HepG2 (cell line): ENCODE measurements around the gene EPHA2. TPM values are rescaled to one million over a fixed set of nuclear protein-coding genes. Genes with fewer than 3 reads are reported as not detected.

Source experiments
- DDIT3 ChIP-seq: sonication (generic); formaldehyde crosslinking; IDR thresholded peaks from 2 replicates; pipeline ENCODE4 v1.4.0; 2020; ENCODE audit warnings: mild to moderate bottlenecking, missing genetic modification reagents
- DNMT1 ChIP-seq: sonication (generic); formaldehyde crosslinking; IDR thresholded peaks from 2 replicates; pipeline ENCODE4 v1.5.1; 2020; ENCODE audit warnings: mild to moderate bottlenecking, missing genetic modification reagents
- HDAC6 ChIP-seq: fragments of 200-600 bp; sonication (generic); IDR thresholded peaks from 2 replicates; pipeline ENCODE4 v1.7.0; 2017; ENCODE audit warnings: mild to moderate bottlenecking, antibody characterized with exemption, low read length, low read depth
- IKZF5 ChIP-seq: IDR thresholded peaks from 2 replicates; pipeline ENCODE4 v1.6.1; 2018; ENCODE audit warnings: missing genetic modification reagents, mild to moderate bottlenecking, missing compliant biosample characterization
- KAT8 ChIP-seq: IDR thresholded peaks from 2 replicates; pipeline ENCODE4 v1.6.1; 2016; ENCODE audit warnings: missing genetic modification reagents, missing compliant biosample characterization
- KDM2A ChIP-seq: sonication (generic); formaldehyde crosslinking; IDR thresholded peaks from 2 replicates; pipeline ENCODE4 v1.4.0; 2020; ENCODE audit warnings: low read depth, missing genetic modification reagents, borderline replicate concordance
- KLF16 ChIP-seq, 2 experiments: sonication (generic) in 1 of 2; formaldehyde crosslinking in 1 of 2; IDR thresholded peaks; 2 replicates each; pipeline versions ENCODE4 v1.6.1 to v1.8.0; 2016 to 2023; ENCODE audit warnings: missing genetic modification reagents in 2 of 2, missing compliant biosample characterization in 1 of 2
- MEIS2 ChIP-seq: sonication (generic); formaldehyde crosslinking; IDR thresholded peaks from 2 replicates; pipeline ENCODE4 v1.9.0; 2021; ENCODE audit warnings: mild to moderate bottlenecking, missing genetic modification reagents
- MTA1 ChIP-seq: sonication (generic); formaldehyde crosslinking; IDR thresholded peaks from 2 replicates; pipeline ENCODE4 v1.4.0; 2020; ENCODE audit warnings: missing genetic modification reagents, mild to moderate bottlenecking, borderline replicate concordance
- MXD1 ChIP-seq: sonication (generic); formaldehyde crosslinking; IDR thresholded peaks from 2 replicates; pipeline ENCODE4 v1.4.0; 2020; ENCODE audit warnings: mild to moderate bottlenecking, missing genetic modification reagents
- RNF219 ChIP-seq: sonication (generic); formaldehyde crosslinking; IDR thresholded peaks from 2 replicates; pipeline ENCODE4 v1.5.0; 2020; ENCODE audit warnings: mild to moderate bottlenecking, missing genetic modification reagents
- SP4 ChIP-seq: sonication (generic); formaldehyde crosslinking; IDR thresholded peaks from 2 replicates; pipeline ENCODE4 v1.8.1; 2023; ENCODE audit warnings: mild to moderate bottlenecking, missing genetic modification reagents
- ZMAT5 ChIP-seq: sonication (generic); formaldehyde crosslinking; IDR thresholded peaks from 2 replicates; pipeline ENCODE4 v1.5.0; 2020; ENCODE audit warnings: mild to moderate bottlenecking, low read depth, missing genetic modification reagents, borderline replicate concordance
- ZNF496 ChIP-seq: sonication (generic); formaldehyde crosslinking; IDR thresholded peaks from 2 replicates; pipeline ENCODE4 v1.8.1; 2023; ENCODE audit warnings: mild to moderate bottlenecking, moderate library complexity, missing genetic modification reagents; ENCODE audit not compliant: insufficient replicate concordance
- ZNF713 ChIP-seq: sonication (generic); formaldehyde crosslinking; IDR thresholded peaks from 2 replicates; pipeline ENCODE4 v1.4.0; 2020; ENCODE audit warnings: mild to moderate bottlenecking, missing genetic modification reagents
- ZNF772 ChIP-seq: sonication (generic); formaldehyde crosslinking; IDR thresholded peaks from 2 replicates; pipeline ENCODE4 v1.5.0; 2020; ENCODE audit warnings: mild to moderate bottlenecking, missing genetic modification reagents
- ZNF891 ChIP-seq: sonication (generic); formaldehyde crosslinking; IDR thresholded peaks from 2 replicates; pipeline ENCODE4 v1.5.0; 2020; ENCODE audit warnings: mild to moderate bottlenecking, missing genetic modification reagents
- ZSCAN21 ChIP-seq: sonication (generic); formaldehyde crosslinking; IDR thresholded peaks from 2 replicates; pipeline ENCODE4 v1.8.0; 2022; ENCODE audit warnings: mild to moderate bottlenecking, missing genetic modification reagents, moderate library complexity, borderline replicate concordance
- ZSCAN31 ChIP-seq: sonication (generic); formaldehyde crosslinking; IDR thresholded peaks from 2 replicates; pipeline ENCODE4 v1.5.0; 2020; ENCODE audit warnings: low read depth, mild to moderate bottlenecking, missing genetic modification reagents
- polyA plus RNA-seq, 8 experiments: library from polyadenylated mRNA; depleted of rRNA in 3 of 8; stranded (reverse) in 7 of 8; unstranded in 1 of 8; fragments of >200 nt; fragmentation: Illumina TruSeq in 4 of 8; extraction: Trizol in 4 of 8; gene quantifications; 2 replicates each; pipeline versions ENCODE4 v1.2.1 to v1.2.3, GENCODE V29; 2011 to 2016; ENCODE audit warnings: low read depth in 4 of 8, missing spikeins in 1 of 8, mixed read lengths in 1 of 8; ENCODE audit not compliant: insufficient read depth in 1 of 8
- total RNA-seq, 5 experiments: library from RNA; depleted of rRNA; stranded (reverse); fragments of >200 nt; fragmentation: Illumina TruSeq; extraction: Trizol; gene quantifications; 2 replicates each; pipeline ENCODE4 v1.2.3, GENCODE V29; 2016; ENCODE audit warnings: low read depth in 1 of 5

The EPHA2 gene
- total and polyA plus RNA-seq, 2 of the 13 experiments (the other 11 are each of a cell fraction or from before 2014, with no cell fraction given), result 33.6 to 53.6 TPM

- TF ChIP-seq RNF219 (CRISPR knock-in tag) (no peak), ZNF496 (CRISPR knock-in tag) (no peak), KAT8 (CRISPR knock-in tag) (peak; percentile 78), DDIT3 (no peak), ZNF713 (no peak), MXD1 (CRISPR knock-in tag) (no peak), ZNF772 (CRISPR knock-in tag) (peak; percentile 81; the same call in 1 of the 2 replicates), KLF16 (CRISPR knock-in tag; IDR thresholded peaks at IDR 0.05) (peak in 1 of 2 experiments; percentile 76; a peak in 2 of 4 replicates), MTA1 (CRISPR knock-in tag) (peak; percentile 94), KDM2A (peak; percentile 22; the same call in 1 of the 2 replicates), HDAC6 (no peak), ZSCAN31 (CRISPR knock-in tag) (peak; percentile 42), ZNF891 (no peak), MEIS2 (CRISPR knock-in tag) (peak; percentile 88; the same call in 1 of the 2 replicates), SP4 (CRISPR knock-in tag) (no peak), ZMAT5 (CRISPR knock-in tag) (no peak), IKZF5 (CRISPR knock-in tag) (no peak; the same call in 1 of the 2 replicates), DNMT1 (no peak), ZSCAN21 (peak; percentile 79; the same call in 1 of the 2 replicates)
Observed at GRCh38 chr1:16143566-16144324, 12.1 kb downstream of the EPHA2 start (continued).
